WERI-Rb-1 (cell line): ENCODE results near the gene BRD7.

Experiments used
- DNase-seq: peaks from one replicate; pipeline ENCODE4 v3.0.0-alpha.2; 2020
- H3K27ac ChIP-seq: fragments of 250-450 bp; sonication (Bioruptor Pico); 2 replicates; pipeline ENCODE4 v1.5.1; 2020; ENCODE audit warnings: mild to moderate bottlenecking, moderate library complexity
- H3K27me3 ChIP-seq: fragments of 250-450 bp; sonication (Bioruptor Pico); 2 replicates; pipeline ENCODE4 v1.5.1; 2021; ENCODE audit warnings: mild to moderate bottlenecking, low read depth, moderate library complexity; ENCODE audit not compliant: insufficient read depth, severe bottlenecking
- H3K36me3 ChIP-seq: fragments of 250-450 bp; sonication (Bioruptor Pico); 2 replicates; pipeline ENCODE4 v1.5.1; 2020; ENCODE audit warnings: mild to moderate bottlenecking, moderate library complexity
- H3K4me3 ChIP-seq: 2 replicates; pipeline ENCODE4 v1.5.1; 2011; ENCODE audit warnings: low read depth, mild to moderate bottlenecking, control low read depth, low read length
- H3K9me3 ChIP-seq: fragments of 250-450 bp; sonication (Bioruptor Pico); 2 replicates; pipeline ENCODE4 v1.5.1; 2021; ENCODE audit warnings: mild to moderate bottlenecking, moderate library complexity; ENCODE audit not compliant: severe bottlenecking
- CTCF ChIP-seq: IDR thresholded peaks from 2 replicates; pipeline ENCODE4 v1.5.1; 2011; ENCODE audit warnings: low read depth, mild to moderate bottlenecking, control low read depth, inconsistent platforms, low read length

BRD7 gene

GRCh38 chr16:50386139-50386538, 17.4 kb upstream of the BRD7 start:
- Histone ChIP-seq H3K36me3 (no peaks in the 10 kb centered on the region), H3K4me3 (no peak overlapping the region), H3K27me3 (no peaks in the 10 kb centered on the region), H3K9me3 (no peaks in the 10 kb centered on the region), H3K27ac (no peak overlapping the region)
- DNase-seq = no peak
- TF ChIP-seq CTCF = no peak

DNA sequence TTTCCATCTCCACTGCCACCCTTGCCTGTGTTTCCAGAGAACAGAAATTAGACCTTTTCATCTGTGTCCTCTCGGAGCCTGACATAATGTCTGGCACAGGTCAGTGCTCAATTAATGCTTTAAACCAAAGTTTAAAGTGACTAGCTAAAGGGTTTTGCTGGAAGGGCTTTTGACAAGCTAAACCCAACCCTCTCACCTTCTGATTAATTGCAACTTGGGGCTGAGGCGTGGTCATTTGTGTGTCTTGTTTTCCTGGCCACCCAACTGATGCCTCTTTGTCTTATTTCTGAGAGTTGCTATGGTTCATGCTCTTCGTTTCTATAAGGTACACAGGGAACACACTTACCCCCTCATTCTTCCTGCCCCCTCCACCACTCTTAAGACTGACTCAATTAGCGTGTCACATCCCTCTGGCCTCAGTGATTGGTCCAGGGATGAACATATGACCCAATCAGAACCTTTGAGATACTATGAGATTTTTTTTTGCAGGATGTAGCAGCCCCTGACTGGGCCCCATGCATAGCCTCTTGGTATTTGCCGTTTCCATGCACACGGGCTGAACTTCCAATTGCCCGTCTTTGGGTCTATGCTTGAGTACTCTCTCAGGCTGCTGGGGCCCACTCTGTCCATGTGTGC, 15.8 kb upstream of the BRD7 start:
- H3K9me3 ChIP-seq = no peaks in the 10 kb centered on the region
- no peak overlapping the region for H3K27ac ChIP-seq
- no peak for TF ChIP-seq CTCF
- no peak for DNase-seq
- no peak overlapping the region for H3K4me3 ChIP-seq
- H3K36me3 ChIP-seq = no peaks in the 10 kb centered on the region
- no peaks in the 10 kb centered on the region for H3K27me3 ChIP-seq

- no peak for DNase-seq
- H3K27me3 ChIP-seq = no peaks in the 10 kb centered on the region
These were observed 13.1 kb upstream of the BRD7 start for GRCh38 chr16:50381679-50382440.

DNA sequence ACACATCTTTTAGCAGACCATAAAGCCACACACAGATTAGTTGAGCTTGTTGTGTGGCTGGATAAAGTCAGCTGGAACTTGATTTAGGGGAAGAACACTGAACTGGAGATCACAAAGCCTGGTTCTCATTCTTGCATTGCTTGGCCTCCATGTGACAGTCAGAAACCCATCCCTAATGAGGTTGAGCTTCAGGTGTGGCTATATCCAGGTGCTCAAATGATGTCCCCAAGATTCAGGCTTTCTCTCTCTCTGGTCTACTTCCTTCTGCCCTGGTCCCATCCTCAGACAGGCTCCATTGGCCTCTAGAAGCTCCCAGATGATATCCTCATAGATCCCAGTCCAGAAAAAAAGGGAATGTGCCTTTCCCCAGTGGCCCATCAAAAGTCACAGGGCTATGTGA, 9.6 kb upstream of the BRD7 start:
- no peaks in the 10 kb centered on the region for H3K9me3 ChIP-seq
- H3K4me3 ChIP-seq = no peak overlapping the region
- no peaks in the 10 kb centered on the region for H3K27me3 ChIP-seq
- H3K36me3 ChIP-seq = no peaks in the 10 kb centered on the region
- no peak for DNase-seq
- no peak overlapping the region for H3K27ac ChIP-seq
- no peak for TF ChIP-seq CTCF

More at GRCh38 chr16:50381679-50382440, 13.1 kb upstream of the BRD7 start:
- Histone ChIP-seq H3K36me3 (no peaks in the 10 kb centered on the region), H3K27ac (no peak overlapping the region), H3K4me3 (no peak overlapping the region), H3K9me3 (no peaks in the 10 kb centered on the region)
- peak; percentile 55 for TF ChIP-seq CTCF

DNA sequence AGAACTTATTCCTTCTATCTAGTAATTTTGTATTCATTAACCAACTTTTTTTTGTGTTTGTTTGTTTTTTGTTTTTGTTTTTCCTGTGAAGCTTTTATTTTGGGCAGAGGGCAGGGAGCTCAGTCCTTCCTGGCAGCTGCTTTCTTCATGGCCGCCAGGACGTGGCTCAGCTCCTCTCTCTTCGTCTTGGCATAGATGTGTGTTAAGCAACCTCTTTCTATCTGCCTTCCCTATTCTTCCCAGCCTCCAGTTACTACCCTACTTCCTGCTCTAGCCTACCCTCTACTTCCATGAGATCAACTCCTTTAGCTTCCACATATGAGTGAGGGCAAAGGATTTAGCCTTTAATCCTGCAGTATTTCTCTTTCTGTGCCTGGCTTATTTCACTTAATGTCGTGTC, 8.2 kb upstream of the BRD7 start:
- Histone ChIP-seq H3K27ac (no peak overlapping the region), H3K36me3 (no peaks in the 10 kb centered on the region), H3K9me3 (no peaks in the 10 kb centered on the region), H3K27me3 (no peaks in the 10 kb centered on the region), H3K4me3 (no peak overlapping the region)
- DNase-seq = no peak
- TF ChIP-seq CTCF = no peak
